ENCODE data around the gene CNTROB.

The CNTROB gene

DNA sequence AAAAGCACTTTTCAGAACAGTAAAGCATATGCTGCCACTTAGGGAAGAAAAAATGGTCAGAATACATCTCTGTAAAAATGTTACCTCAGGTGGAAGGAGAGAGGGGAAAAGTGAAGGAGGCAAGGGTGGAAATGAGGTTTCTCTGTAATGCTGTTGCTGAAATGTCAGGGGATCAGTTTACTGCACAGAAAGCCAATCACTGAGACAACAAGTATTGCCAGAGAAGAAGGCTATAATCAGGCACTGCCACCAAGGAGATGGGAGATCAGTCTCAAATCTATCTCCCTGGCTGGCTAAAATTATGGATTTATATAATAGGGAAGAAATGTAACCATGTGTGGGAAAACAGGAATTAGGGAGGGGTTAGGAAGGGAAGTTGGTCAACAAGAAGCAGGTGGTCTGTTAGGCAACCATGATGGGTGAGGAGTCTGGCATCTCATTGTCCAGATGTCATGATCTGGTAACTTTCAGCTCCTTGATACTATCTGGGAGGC is 42.7 kb downstream of the CNTROB start:
- H3K4me3 ChIP-seq (ENCODE audit: low read depth, low read length) = no peak overlapping the region
- DNase-seq (ENCODE audit: low read depth) = no peak

DNA sequence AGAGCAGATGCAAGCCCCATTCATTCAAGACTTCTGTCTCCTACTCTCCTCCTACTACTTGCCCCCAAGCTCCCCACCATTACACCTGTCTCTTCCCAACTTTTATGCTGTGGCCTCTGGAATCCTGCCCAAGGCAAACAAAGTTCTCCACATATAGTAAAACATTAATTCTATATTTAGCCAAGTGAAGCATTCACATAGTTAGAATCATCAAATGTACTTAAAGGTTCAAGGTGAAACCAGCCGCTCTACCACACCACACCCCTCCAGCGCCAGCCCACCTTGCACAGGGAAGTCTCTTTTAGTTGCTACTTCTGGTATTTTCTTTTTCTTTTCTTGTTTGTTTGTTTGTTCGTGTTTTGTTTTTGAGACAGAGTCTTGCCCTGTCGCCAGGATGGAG is 45.0 kb downstream of the CNTROB start:
- DNase-seq (ENCODE audit: low read depth) = no peak
- no peak overlapping the region for H3K4me3 ChIP-seq (ENCODE audit: low read depth, low read length)

DNA sequence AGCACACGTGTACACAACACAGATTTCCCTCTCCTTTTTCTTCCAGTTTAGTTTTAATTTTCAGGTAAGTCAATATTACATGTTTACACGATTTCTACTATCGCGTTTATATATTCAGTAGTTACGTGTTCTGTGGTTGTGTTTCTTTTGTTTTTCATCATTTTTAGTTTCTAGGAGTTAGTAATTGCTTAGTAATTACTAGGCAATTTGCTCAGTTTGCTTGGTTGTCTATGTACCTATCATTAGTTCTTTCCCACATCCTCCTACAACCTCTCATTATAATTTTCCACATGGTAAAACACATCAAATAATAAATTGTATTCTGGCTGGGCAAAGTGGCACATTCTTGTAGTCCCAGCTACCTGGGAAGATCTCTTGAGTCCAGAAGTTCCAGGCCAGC is 45.8 kb downstream of the CNTROB start:
- no peak overlapping the region for H3K4me3 ChIP-seq (ENCODE audit: low read depth, low read length)
- DNase-seq (ENCODE audit: low read depth) = no peak

DNA sequence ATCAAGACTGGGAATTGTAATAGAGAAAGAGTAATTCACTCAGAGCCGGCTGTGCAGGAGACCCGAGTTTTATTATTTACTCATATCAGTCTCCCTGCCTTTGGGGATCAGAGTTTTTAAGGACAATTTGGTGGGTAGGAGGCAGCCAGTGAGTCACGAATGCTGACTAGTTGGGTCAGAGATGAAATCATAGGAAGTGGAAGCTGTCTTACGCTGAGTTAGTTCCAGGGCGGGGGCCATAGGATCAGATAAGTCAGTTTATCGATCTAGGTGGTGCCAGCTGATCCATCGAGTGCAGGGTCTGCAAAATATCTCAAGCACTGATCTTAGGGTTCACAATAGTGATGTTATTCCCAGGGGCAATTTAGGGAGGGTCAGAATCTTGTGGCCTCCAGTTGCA is 50.2 kb downstream of the CNTROB start:
- H3K4me3 ChIP-seq (ENCODE audit: low read depth, low read length) = no peak overlapping the region
- peak; percentile 49 for DNase-seq (ENCODE audit: low read depth)

DNA sequence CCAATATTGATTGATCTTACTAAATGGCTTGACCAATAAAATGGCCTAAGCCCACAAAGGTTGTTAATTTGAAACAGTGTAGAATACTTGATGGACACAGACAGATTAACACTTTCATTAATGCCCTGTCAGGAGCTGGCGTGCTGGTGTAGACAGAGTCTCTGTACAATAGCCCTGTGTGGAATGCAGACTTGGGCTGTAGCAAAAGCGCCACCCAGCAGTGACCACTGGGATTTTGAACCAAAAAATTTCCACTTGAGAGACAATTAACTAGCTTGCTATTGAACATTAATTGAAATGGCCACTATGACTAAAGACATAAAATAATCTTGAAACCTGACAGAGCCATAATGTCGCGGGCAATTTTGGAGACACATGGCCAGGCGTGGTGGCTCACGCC is 50.7 kb downstream of the CNTROB start:
- no peak for DNase-seq (ENCODE audit: low read depth)

DNA sequence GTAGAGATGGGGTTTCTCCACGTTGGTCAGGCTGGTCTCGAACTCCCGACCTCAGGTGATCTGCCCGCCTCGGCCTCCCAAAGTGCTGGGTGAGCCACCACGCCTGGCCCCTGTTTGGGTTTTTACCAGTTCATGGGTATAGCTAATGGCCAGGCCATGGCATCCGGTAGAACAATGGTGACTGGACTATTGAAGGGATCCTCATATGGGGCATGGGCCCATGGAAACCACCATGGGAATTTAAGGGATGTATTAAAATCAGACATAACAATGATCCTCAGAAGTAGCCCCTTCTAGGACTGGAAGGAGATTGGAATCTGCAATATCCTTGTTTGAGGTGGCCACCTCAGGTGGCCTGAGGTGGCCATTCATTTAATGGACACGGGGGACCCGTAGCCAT is 52.9 kb downstream of the CNTROB start:
- no peak for DNase-seq (ENCODE audit: low read depth)
- no peak overlapping the region for H3K4me3 ChIP-seq (ENCODE audit: low read depth, low read length)

More for the DNA sequence above, 50.7 kb downstream of the CNTROB start:
- H3K4me3 ChIP-seq (ENCODE audit: low read depth, low read length) = no peak overlapping the region

DNA sequence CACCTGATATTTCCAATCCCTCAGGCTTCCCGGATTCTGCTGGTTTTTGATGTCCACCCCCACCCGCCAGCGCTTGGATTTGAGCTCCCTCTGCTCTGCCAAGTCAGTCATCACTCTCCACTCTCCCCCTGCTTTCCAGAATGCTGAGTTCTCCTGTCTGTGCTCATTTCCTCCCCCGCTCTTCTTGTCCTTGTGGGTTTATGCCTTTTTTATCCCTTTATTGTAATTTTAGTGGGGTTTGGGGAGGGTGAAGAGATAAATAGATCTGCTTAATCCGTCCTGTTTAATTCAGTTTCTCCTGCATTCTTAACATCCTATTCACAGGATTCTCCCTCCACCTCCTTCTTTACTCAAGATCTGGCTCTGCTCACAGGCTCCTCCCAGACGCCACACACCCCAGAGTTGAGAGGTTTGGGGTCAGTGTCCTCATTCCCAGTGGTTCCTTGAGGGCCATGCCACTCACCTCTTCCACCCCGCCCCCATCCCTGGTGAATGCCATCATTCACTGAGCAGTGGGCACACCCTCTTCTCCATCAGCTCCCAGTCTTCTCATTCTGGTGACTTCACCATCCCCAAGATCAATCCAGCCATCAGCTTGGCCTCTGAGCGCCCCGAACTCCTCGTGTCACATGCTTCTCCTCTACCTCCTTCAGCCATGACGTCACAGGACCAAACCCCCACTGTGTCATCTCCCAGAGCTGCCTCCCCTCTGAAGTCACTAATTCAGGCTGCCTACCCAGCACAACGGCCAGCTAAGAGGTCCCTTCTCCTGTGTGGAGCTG is 55.3 kb downstream of the CNTROB start:
- no peak overlapping the region for H3K4me3 ChIP-seq (ENCODE audit: low read depth, low read length)
- no peak for DNase-seq (ENCODE audit: low read depth)

DNA sequence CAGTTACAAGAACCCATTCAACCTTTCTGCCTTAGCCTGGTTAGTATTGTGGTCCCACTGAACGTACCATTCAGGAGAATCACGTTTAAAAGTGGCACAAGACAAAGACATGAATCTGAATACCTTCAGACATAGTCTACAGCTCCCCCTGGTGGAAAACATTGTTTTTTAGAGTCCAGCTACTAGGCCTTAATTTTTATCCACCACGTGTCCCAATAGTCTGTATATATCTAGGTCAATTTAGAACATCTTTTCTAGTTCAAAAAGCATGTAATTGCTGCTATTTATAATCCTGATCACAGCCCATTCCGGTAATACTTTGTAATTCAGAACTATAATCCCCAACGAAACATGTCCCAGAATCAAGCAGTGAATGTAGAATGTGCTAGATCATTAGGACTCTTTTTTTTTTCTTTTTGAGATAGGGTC is 56.8 kb downstream of the CNTROB start:
- peak; percentile 41 for DNase-seq (ENCODE audit: low read depth)
- no peak overlapping the region for H3K4me3 ChIP-seq (ENCODE audit: low read depth, low read length)

DNA sequence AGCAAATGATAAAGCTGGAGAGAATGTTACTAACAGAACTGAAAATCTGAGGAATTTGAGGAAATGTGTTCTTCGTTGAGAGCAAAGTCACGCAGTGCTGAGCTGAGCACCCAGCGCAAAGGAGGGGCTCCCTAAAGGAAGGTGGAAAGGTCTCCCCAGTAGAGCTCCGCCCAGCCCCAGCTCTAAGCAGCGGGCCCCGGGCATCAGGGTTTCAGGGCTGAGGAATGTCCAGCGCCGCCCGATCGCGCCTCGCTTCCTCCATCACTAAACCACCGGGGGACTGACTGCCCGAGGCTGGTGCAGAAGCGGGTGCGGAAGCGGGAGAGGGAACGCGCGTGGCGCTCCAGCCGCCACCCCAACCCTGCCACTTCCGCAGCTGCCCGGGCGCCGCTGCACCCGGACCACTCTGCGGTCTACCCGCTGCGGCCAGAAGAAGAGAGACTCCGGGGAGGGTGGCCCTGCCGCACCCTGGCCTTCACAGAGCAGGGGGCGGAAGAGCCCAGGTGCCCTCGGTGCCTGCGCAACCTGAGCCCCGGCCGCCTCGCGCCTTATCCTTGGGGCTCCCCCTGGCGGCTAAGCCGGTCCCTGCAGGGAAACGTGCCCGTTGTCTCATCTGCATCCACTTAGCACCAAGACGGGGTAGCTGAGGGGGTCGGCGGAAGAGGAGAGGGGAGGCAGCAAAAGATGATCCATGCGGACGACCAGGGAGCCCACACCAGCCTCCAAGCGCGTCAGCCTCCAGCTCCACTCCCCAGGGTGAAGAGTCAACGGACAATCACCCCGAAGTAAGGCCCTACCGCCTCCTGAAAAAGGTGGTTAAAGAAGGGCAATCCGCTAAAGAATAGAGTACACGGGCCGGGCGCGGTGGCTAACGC is 58.0 kb downstream of the CNTROB start:
- peak overlapping the region; percentile 64 for H3K4me3 ChIP-seq (ENCODE audit: low read depth, low read length)
- no peak for DNase-seq (ENCODE audit: low read depth)

DNA sequence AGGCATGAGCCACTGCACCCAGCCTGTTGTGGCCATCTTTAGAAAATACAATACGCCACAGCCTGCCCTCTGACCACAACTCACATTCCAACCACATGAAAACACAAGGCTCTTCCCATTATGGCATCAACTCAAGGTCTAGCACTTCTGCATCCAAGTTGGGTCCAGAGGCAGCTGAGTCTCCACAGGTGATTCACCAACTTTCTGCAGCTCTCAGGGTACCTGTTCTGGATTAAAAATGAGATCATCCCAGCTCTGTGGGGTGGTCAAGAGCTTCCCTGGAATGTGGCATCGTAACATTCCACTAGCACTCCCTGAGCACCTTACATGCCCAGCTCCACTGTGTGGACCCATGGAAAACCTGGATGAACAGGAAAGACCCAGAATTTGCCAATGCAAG is 60.5 kb downstream of the CNTROB start:
- DNase-seq (ENCODE audit: low read depth) = no peak

DNA sequence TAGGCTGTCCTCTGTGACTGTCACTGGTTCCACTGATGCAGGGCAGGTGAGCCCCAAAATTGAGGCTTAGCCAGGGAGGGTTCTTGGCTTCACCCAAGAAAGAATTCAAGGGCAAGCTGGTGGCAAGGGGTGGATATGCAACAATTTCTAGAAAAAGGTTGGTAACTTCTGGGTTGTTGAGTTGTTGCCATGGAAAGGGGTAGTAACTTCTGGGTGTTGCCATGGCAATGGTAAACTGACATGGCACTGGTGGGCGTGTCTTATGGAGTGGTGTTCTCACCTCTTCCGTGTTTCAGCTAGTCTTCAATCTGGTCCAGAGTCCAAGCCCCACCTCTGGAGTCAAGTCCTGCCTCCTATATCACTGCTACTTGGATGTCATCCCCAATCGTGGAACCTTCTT is 60.9 kb downstream of the CNTROB start:
- H3K4me3 ChIP-seq (ENCODE audit: low read depth, low read length) = no peak overlapping the region
- DNase-seq (ENCODE audit: low read depth) = no peak

More for the DNA sequence above, 60.5 kb downstream of the CNTROB start:
- H3K4me3 ChIP-seq (ENCODE audit: low read depth, low read length) = no peak overlapping the region

DNA sequence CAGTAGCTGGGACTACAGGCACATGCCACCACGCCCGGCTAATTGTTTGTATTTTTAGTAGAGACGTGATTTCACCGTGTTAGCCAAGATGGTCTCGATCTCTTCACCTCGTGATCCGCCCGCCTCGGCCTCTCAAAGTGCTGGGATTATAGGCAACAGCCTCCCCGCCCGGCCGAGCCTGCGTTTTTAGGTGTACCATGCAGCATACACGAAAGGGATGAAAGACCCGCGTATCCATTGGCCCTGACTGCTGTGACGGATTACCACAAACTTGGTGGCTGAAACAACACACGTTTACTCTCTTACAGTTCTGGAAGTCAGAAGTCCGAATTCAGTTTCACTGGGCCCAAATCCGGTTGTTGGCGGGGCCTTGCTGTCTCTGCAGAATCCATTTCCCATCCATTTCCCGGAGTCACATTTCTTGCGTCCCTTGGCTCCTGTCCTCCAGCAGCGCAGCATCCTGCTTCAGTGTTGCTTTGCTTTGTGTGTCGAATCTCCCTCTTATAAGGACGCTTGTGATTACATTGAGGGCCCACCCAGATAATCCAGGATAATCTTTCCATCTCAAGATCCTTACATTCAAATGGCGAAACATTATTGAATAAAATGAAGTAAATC is 62.1 kb downstream of the CNTROB start:
- H3K4me3 ChIP-seq (ENCODE audit: low read depth, low read length) = no peak overlapping the region
- no peak for DNase-seq (ENCODE audit: low read depth)

DNA sequence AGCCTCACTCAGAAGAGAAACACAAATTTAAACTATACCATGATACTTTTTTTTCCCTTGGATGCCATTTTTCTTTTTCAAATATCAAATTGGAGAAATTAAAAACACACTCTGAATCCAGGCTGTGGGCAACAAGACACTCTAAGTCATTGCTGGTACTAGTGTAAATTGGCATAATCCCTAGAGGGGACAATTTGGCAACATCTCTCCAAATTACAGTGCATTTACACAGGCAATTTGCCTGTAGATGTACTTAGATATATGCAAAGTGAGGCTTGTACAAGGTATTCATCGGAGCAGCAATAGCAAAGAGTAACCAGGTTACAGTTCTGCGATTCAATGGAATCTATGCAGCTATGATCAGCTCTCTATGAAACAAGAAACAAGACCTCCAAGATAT is 63.7 kb downstream of the CNTROB start:
- no peak overlapping the region for H3K4me3 ChIP-seq (ENCODE audit: low read depth, low read length)
- no peak for DNase-seq (ENCODE audit: low read depth)

DNA sequence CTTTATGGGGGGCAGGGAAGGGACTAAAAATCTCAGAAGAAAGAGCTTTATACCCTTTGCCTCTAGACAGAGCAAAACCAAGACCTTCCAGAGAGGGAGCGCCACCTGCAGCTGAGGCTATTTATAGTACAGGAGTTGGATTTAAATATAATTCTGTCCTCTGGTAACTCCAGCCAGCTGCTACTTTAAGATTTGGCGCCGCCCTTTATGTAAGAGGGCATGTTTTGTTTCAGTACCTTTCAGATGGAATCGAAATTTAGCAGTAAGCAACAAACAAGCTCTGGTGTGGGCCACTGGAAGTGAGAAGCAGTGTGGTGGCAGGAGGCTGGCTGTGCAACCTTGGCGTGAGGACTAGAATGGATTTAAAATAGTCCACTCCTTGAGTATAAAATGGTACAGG is 65.2 kb downstream of the CNTROB start:
- no peak for DNase-seq (ENCODE audit: low read depth)

More for the DNA sequence above, 65.2 kb downstream of the CNTROB start:
- H3K4me3 ChIP-seq (ENCODE audit: low read depth, low read length) = no peak overlapping the region

Measured in skeletal muscle cell (primary cell).